Keratinocyte (primary cell): Measurements from ENCODE around the gene RNF26.

Experiments used
- EZH2 ChIP-seq: IDR thresholded peaks from one replicate; pipeline ENCODE4 v1.6.1; 2012; ENCODE audit warnings: inconsistent platforms, mild to moderate bottlenecking, low read length, moderate library complexity
- TF ChIP-seq, protein P1 (sequence below), 3 experiments: IDR thresholded peaks in 1 of 3; conservative IDR thresholded peaks in 1 of 3; optimal IDR thresholded peaks in 1 of 3; 2 replicates in 2 of 3; 3 replicates in 1 of 3; pipeline versions ENCODE3 to v1.5.1; 2011; ENCODE audit warnings: low read length in 3 of 3, mild to moderate bottlenecking in 3 of 3, moderate library complexity in 2 of 3, control low read depth in 1 of 3, inconsistent platforms in 1 of 3; ENCODE audit not compliant: insufficient read depth in 2 of 3; ENCODE audit errors: extremely low read depth in 1 of 3

DNA sequence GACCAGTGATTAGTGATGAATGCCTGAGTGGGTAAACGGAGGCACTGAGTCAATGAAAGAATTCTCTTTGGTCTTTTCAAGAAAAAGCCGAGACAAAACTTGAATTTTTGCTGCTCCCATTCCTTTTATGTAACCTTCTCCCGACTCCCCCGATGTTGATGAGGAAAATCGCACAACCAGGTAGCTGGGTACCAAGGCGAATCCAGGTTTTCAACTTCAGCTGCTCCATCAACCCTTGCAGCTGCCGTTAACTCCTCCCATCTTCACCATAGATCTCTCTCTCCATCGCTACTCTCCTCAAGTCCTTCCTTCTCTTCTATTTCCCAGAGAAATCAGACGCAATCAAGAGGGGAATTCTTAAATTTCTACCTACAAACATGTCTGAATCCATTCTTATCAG, 47.8 kb downstream of the RNF26 start:
- TF ChIP-seq, protein P1, sequence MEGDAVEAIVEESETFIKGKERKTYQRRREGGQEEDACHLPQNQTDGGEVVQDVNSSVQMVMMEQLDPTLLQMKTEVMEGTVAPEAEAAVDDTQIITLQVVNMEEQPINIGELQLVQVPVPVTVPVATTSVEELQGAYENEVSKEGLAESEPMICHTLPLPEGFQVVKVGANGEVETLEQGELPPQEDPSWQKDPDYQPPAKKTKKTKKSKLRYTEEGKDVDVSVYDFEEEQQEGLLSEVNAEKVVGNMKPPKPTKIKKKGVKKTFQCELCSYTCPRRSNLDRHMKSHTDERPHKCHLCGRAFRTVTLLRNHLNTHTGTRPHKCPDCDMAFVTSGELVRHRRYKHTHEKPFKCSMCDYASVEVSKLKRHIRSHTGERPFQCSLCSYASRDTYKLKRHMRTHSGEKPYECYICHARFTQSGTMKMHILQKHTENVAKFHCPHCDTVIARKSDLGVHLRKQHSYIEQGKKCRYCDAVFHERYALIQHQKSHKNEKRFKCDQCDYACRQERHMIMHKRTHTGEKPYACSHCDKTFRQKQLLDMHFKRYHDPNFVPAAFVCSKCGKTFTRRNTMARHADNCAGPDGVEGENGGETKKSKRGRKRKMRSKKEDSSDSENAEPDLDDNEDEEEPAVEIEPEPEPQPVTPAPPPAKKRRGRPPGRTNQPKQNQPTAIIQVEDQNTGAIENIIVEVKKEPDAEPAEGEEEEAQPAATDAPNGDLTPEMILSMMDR (optimal IDR thresholded peaks at IDR 0.05 in 1 of 3, IDR thresholded peaks at IDR 0.05 in 1 of 3, conservative IDR thresholded peaks at IDR 0.05 in 1 of 3; ENCODE audit: extremely low read depth in 1 of 3, insufficient read depth in 2 of 3, low read length in 3 of 3): no peak
- TF ChIP-seq EZH2: no peak
